GM21381 (cell line): Measurements from ENCODE around the gene ZNF592.
"Not testable (repeated sequence)": the region's sequence is repeated elsewhere in the genome, so short reads cannot be mapped to it uniquely, and the experiment has no call there.

Source experiments
- ATAC-seq: cut with Tn5 transposase; IDR thresholded peaks from one replicate; pipeline ENCODE4 v1.9.1; 2021; ENCODE audit warnings: mild to moderate bottlenecking, moderate library complexity; ENCODE audit not compliant: unreplicated experiment

ZNF592 gene

DNA sequence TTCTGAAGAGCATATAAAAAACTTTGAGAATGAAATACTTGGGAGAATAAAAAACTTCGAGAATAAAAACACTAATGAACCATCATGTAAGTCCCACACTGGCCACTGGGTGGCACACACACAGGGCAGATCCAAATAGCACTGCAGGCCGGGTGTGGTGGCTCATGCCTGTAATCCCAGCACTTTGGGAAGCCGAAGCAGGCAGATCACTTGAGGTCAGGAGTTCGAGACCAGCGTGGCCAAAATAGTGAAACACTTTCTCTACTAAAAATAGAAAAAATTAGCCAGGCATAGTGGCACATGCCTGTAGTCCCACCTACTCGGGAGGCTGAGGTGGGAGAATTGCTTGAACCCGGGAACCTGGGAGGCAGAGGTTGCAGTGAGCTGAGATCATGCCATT lies 97.2 kb downstream of the ZNF592 start:
- ATAC-seq = not testable (repeated sequence)

DNA sequence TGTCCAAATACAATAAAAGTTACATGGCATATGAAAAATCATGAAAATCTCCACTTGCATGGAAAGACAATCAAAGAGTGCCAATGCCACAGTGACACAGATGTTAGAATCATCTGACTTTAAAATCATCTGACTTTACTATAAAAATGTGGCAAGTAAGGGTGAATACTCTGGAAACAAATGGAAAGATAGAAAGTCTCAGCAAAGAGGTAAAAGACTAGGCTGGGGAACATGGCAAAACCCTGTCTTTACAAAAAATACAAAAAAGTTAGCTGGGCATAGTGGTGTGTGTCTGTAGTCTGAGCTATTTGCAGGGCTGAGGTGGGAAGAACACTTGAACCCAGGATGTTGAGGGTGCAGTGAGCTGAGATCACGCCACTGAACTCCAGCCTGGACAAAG lies 97.9 kb downstream of the ZNF592 start:
- ATAC-seq = no peak

- no peak for ATAC-seq
Observed at GRCh38 chr15:84847382-84847781, 99.0 kb downstream of the ZNF592 start.

- no peak for ATAC-seq
Observed at GRCh38 chr15:84852212-84852611, 103.8 kb downstream of the ZNF592 start.

GRCh38 chr15:84855136-84855535 lies 106.7 kb downstream of the ZNF592 start:
- no peak for ATAC-seq

DNA sequence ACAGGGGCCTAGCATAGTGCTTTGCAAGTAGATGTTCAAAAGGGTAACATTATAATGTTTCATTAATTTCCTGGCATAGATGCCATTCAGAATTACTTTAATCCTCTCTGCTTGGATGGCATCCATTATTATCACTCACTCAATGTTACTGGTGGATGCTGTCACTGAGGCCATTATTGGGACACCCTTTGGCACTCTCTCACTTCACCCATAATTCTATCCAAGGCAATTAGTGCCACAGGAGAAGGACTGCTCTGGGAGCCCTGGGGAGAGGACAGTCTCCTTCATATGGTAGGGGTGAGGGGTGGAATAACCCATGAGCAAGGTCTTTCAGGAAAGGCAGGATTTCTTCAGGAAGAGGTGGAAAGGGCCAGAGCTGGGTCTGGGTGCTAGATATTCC lies 107.4 kb downstream of the ZNF592 start:
- no peak for ATAC-seq
